NK-92 treated with Interleukin-12 subunit alpha and Interleukin-12 subunit beta, amount 100 ng/mL, for 24 hours (cell line): Measurements from ENCODE around the gene KLHL25.
"Not testable (repeated sequence)": the region's sequence is repeated elsewhere in the genome, so short reads cannot be mapped to it uniquely, and the experiment has no call there.

Source experiments
- DNase-seq: peaks from one replicate; lab custom pipeline; 2025; lab: John Stamatoyannopoulos, UW

Gene KLHL25

DNA sequence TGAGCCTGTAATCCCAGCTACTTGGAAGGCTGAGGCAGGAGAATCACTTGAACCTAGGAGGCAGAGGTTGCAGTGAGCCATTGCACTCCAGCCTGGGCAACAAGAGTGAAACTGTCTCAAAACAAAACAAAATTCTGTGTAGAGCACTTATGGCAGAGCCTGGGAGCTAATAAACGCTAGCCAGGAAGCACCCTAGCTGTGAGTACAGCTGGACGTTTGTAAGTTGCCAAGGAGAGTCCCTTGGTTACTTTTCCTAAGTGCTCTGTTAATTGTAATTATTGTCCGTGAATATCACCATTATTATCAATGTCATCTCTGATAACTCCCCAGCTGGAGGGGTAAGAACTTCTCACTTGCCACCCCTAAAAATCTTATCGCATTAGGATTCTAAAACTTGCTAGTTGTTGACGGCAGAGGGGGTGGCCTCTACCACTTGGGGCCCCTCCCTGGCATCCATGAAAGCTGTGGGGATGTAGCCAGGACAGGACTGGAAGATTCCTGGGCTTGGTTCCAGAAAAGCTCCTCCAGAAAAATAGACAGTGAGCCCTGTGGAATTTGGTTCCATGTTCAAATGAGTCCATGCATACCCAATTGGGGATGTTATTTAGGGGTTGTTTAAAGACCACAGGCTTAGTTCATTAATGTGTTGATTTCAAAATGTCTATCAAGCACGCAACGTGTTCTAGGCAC, 9.9 kb upstream of the KLHL25 start:
- DNase-seq = no peak

DNA sequence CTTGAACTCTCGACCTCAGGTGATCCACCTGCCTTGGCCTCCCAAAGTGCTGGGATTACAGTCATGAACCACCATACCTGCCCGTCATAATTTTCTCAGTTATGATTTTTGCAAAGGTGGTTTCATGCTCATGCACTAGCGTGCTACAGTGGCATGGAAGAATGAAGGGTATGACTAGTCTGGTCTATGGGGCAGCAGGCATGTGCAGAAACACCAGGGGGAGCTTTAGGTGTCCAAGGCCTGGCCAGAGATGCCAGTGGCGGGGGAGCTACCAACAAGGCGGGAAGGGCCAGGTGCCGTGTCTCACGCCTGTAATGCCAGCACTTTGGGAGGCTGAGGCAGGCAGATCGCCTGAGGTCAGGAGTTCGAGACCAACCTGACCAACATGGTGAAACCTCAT, 7.9 kb upstream of the KLHL25 start:
- DNase-seq = not testable (repeated sequence)

DNA sequence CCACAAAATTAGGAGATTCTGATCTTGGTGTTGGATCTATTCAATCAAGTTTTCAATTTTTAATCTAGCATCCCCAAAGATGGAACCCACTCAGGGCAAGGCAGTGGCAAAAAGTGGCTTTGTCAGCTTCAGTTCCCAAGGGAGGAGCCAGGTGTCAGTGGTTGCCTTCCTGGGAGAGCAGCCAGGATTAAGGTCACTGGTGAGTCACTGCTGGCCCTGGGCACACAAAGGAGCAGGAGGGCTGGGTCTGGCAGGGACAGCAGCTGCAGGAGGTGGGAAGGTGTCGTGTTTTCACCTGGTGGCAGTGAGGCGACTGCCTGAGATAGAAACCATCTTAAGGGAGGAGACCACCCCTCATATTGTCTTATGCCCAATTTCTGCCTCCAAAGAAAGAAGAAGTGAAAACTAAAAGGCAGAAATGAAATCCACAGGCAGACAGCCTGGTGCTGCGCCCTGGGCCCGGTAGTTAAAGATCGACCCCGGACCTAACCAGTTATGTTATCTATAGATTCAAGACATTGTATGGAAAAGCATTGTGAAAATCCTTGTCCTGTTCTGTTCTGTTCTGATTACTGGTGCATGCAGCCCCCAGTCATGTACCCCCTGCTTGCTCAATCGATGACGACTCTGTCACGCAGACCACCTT, 5.9 kb upstream of the KLHL25 start:
- no peak for DNase-seq

DNA sequence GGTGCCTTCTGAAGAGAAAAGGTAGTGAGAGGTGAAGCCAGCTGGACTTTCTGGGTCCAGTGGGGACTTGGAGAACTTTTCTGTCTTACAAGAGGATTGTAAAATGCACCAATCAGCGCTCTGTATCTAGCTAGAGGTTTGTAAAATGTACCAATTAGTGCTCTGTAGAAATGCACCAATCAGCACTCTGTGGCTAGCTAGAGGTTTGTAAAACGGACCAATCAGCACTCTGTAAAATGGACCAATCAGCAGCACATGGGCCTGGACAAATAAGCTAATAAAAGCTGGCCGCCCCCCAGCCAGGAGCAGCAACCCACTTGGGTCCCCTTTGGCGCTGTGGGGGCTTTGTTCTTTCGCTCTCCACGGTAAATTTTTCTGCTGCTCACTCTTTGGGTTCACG, 1.6 kb upstream of the KLHL25 start:
- DNase-seq = not testable (repeated sequence)

DNA sequence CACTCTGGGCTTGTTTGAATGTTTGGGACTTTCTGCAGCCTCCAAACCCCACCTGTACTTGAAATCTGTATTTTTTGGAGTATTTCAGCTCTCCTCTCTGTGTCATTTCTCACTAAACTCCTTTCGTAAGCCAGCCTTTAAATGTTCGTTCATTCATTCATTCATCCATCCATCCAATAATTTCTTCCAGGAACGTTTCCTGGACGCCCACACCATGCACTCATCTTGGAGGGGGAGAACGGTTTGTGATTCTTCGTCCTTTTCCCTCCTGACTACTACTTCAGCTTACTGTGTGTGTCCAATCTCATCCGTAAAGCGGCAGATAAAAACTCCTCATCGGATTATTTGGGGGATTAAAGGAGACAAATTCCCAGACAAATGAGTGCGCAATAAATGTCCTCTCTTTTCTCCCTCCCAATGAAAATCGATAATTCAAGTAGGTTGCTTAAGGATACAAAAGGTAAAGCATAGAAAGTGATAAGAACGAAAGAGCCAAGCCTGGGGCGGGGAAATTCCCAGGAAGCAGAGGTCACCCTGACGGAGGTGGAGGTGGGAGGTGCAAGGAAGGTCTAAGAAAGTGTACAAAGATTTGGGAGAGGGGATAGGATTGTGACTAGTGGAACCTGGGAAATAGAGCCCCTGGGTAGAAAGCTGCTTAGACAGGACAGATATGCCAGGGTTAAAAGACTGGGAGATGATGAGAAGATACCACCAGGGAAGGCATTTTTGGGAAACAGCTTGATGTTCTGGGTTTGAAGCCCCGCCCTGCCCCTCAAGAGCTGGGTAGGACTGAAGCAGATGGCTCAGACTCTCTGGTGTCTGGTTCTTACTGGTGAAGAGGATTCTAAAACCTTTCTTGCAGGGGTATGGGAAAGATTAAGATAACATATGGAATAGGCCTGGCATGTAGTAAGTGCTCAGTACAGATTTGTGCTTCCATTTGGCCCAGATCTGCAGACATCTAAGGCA, 896 bp upstream of the KLHL25 start:
- DNase-seq = no peak

DNA sequence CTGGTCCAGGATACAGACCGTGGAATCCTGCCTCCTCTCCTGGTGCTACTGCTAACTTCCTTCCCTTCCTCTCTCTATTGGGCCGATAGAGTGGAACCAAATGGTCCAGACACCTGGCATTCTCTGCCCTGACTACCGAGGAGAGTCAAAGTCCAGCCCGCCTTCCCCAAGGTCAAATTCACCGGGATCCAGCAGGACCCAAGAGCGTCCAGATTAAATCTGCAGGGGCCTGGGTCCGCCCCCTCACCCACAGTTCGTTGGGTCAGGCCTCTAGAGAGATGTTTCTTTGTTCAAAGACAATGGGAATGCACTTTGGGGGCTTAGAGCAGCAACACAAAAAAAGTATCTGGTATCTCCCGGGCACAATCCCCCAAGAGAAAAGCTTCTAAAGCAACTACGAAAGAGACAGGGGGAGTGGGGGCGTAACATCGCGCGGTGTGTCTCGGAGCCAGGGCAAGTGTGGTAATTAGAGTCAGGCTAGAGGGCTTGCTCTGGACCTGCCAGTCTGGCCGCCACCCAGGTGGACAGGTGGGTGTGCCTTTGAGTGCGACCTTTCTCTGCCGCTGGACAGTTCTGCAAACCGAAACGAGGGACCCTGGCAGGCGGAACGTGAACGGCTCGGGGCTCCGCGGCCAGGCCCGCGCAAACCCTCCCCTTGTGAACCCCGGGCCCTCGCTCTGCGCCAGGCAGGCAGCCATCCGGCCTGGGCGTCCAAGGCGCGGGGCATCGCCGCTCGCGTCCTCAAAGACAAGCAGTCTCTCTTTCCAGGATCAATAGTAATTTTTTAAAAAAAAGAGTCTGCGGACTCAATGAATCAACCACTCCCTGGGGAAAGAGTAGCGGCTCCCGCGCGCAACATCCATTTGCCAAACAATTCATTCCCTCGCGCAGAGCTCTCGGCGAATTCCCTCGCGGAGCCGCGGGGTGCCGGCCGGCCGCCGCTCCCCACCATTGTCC, 806 bp downstream of the KLHL25 start:
- no peak for DNase-seq

DNA sequence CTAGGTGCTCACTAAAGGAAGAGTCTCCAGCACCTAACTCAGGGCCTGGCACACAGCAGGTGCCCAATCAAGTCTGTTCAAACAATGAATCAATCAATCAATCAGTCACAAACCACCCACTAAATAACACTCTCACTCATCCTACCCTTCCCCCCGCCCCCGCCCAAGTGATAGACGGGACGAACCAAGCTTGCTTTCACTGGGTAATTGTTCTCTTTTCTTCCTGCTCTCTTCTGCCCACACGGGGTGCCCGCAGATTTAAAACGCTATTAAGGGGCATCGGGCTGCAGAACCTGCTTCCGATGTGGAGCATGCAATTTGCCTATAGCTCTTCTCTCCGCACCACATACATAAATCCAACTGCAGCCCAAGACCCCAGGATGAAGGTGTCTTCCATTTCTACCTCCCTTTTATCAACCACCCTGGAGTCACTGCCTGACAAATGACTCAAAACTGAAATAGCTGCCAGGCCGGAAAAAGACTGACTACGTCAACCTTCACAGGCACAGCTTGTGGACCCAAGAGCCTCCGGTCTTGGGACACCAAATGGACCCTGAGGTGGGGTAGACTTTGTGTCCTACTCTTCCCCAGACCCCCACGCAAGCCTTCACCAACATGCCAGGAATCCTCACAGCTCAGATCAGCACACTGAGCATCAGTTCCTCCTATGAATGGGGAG, 1.7 kb downstream of the KLHL25 start:
- no peak for DNase-seq

DNA sequence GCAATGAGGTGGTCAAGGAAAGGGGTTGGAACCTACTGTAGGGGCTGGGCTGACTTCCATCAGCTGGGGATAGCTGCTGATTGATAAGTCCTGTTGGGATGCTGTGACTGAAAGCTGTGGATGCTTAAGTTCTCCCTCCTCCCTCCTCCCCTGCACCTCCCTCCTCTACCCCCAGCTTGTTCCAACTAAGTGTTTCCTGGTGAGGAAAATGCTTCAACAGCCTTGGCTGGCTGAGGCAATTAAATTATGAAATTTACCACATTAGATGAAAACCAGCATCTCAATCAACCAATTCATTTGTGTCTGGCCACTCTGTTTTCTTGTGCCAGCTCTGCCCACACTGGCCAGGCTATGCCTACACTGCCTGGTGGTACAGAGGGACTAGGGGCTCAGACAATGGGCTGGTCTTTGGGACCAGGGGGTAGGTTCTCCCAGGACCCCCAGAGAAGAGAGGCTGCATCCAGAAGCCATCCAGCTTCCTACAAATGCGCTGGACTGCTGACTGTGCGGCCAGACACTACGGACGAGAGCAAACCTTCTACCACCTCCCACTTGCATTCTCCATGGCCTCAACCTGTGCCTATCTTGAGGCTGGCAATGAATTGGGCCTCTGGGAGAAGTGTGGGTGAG, 2.5 kb downstream of the KLHL25 start:
- no peak for DNase-seq

DNA sequence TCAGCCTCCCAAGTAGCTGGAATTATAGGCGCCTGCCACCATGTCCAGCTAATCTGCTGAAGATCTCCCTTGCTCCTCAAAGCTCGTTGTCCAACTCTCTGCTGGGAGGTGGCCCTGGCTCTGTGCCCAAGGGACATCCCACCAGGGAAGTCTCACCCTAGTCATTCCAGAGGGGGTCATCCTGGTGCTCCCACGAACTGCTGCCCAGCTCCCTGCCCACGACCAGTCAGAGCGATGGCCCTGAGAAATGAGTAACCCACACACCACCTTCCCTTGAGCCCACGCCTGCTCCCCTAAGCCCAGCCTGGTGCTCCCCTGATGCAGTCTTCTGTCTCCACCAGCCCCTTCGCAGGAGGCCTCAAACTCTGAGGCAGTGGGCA, 5.2 kb downstream of the KLHL25 start:
- no peak for DNase-seq

DNA sequence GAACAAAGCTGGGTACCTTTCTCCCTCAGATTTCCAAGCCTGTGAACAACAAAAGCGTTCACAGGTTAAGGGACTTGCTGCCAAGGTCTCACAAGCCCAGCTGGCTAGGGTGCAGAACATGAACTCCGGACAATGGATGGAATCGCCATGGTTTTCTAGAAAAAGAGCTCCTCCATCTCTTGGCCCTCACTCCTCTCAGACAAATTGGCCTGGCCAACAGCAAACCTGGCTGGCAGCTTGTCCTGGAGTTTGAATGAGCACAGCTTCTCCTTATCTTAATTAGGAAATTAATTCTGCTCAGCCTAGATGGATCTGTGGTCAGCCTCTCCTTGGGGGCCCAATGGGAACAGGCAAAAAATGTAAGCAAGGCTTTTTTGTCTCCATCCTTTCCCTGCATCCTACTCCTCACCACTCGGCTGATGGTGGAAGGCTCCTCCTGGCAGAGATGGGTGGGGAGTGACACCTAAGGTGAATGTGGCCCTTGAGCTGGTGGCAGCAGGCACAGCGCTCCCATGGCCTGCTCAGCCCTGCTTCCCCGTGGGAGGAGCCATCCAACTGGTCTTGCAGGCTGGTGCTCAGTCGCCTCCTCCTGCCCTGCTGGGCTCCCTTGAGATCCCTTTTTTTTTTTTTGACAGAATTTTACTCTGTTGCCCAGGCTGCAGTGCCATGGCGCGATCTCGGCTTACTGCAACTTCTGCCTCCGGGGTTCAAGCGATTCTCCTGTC, 5.8 kb downstream of the KLHL25 start:
- no peak for DNase-seq

DNA sequence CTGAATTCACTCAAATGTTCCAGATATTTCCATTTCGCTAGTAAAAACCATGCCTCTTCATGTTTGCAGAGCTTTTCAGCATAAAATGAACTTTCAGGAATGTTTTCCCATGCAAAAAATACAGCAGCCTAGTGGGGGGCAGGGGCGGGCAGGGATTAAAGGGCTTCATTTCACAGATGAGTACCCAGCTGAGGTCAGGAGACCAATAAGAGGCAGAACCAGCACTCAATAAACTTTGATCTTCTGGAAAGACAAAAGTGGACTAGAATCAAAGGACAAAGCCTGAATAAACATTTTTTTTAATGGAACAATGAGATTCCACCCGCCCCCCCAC, 8.0 kb downstream of the KLHL25 start:
- DNase-seq = no peak

DNA sequence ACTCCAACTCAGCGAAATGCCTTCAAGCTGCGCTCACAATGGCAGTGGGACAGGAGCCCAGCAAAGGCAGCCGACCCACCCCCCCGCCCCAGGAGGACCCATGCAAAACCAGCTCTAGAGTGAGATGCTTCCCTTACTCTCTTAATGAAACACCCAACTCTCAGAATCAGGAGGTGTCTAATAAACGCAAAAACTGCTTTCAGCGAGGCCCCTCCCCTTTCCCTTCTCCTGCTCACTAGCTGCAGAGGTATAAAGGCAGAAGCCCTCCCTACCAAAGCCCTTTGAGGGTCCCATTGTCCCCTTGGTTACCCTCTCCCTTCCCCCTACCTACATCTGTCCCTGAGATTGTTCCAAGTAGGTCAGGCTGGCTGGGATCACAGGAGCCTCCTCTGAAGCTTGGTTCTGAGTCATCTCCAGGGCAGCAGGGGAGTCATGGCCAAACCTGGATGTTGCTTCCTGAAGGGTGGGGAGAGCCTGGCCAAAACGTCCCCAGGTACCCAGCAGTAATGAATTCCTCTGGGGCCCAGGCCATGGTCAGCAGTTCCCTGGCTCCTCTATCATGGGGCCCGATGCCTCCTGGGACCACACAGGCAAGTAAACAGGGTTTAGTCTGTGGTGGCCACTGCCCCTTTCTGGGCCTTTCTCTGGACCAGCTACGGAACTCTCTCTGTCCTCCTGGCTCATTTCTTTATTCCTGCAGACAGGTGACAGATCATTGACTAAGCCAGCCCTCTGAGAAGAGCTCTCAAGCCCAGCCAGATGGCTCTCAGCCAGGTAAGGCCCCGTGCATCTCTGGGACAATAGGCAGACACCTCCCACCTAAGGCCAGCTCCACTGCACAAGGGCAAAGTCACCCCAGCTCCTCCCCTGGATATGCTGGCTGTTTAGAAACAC, 8.6 kb downstream of the KLHL25 start:
- DNase-seq = no peak

DNA sequence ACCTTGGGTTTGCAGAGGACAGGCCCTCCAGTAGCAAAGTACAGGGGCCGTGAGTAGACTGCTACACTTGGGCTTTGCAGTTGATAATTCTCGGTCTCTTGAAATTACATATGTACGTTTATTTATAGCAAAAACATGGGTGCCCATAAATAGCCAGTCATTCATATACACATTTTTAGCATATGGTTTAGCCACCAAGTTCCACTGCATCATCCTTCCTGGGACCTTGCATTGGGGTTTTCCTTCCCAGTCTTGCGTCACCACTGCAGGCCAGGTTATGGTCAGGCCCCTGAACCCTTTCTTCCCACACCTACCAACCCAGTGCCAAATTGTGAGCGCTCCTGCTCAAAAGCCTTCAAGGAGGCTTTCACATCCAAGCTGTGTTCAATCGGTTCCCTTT, 12.7 kb downstream of the KLHL25 start:
- no peak for DNase-seq

DNA sequence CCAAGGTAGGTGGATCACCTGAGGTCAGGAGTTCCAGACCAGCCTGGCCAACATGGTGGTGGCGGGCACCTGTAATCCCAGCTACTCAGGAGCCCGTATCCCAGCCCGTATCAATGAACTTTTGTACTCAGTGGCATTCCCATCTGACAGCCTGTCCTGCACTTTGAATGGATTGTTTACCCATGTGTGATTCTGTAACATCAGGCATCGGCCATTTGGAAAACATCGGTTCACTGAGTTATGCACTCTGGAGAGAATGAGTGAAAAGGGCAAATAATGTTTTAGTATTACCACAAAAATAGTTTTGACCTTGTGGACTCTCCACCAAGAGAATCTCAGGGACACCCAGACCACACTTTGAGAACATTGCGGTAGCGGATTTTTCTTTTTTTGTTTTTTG, 13.6 kb downstream of the KLHL25 start:
- DNase-seq = no peak

DNA sequence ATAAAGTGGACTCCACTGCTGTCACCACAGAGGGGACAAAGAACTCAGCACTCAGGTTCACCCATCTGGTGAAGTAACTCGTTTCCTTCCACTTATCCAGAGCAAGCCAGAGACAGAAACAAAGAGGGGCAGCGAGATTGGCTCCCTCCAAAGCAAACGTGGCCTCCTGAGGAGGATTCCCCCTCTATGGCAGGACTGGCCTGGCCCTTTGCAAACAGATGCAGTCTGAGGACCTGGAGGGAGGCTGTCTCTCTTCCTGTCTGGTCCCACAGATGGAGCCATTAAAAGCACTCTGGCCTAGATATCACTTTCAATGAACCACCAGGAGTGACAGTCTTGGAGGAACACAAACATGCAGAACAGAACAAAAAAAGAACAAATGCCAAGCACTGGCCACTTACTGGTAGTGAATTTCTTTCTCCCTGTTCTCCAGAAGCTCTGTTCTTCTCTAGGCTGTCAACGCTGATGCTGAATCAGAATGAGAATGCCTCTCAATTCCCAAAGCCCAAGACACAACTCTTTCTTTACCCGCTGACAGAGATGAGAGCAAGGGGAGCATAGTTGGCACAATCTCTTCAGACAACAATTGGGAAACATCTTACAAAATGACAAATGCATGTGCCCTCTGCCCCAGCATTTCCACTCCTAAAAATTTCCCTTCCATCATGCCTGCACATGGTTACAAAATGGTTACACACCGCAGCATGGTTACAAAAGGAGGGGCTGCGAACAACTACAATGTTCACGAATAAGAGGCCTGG, 14.3 kb downstream of the KLHL25 start:
- no peak for DNase-seq

DNA sequence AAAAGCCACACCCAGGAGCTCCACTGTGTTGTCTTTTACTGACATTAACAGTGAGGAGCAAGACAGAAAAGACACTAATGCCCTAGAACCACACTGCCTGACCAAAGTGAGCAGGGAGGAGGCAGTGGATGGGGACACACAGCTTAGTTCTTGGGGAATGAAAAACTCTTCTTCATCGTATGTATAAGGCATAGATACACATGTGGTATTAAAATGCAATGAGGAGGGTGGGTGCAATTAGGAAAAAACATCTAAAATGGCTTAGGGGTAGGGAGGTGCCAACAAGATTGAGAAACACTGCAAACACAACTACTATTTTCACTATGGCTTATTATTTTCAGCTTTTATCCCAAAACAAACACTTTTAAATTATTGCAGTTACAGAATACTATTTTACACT, 15.5 kb downstream of the KLHL25 start:
- DNase-seq = no peak

DNA sequence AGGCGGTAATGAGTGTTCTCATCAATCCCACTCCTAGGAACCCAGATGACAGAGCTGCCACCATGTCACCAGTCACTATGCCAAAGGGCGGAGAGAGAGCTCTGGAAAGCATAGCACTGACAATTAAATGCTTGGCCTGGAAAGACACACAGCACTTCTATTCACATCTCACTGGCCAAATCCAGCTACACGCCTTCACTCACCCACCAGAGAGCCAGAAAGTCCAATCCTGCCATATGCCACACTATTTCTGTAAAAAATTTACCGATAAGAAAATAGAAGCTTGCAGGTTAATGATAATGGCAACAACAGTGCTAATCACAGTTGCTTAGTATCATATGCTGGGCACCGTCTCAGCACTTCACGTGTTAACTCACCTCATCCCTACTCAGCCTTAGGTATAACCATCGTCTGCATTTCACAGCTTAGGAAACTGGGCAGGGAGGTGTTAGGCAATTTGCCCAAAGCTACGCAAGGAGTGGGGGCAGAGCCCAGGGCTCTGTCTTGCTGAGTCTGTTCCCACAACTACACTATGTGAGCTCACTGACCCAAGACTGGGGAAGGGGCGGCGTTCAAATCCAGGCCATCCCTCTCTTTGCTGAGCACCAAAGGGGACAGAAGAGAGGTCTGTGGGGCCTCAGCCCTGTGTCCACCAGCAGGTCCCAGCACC, 16.5 kb downstream of the KLHL25 start:
- no peak for DNase-seq
